Ovary (tissue), 3 donors: ENCODE measurements around the gene KRT80.

ENCODE experiments used
- CTCF ChIP-seq, 3 donors: fragments of 450-650 bp in 2 of 3; fragments of 200-600 bp in 1 of 3; IDR thresholded peaks; one replicate each; pipeline versions ENCODE4 v1.5.1 to v1.8.0; 2016 to 2022; ENCODE audit warnings: antibody characterized with exemption in 3 of 3, mild to moderate bottlenecking in 1 of 3
- EP300 ChIP-seq: sonication (generic); formaldehyde crosslinking; IDR thresholded peaks from one replicate; pipeline ENCODE4 v1.6.1; 2017; ENCODE audit warnings: antibody characterized with exemption
- POLR2A ChIP-seq: fragments of 450-650 bp; IDR thresholded peaks from one replicate; pipeline ENCODE4 v1.6.1; 2017; ENCODE audit warnings: antibody characterized with exemption, mild to moderate bottlenecking, moderate library complexity
- donor health status: DM: no; HTN: no; CAD: no.

DNA sequence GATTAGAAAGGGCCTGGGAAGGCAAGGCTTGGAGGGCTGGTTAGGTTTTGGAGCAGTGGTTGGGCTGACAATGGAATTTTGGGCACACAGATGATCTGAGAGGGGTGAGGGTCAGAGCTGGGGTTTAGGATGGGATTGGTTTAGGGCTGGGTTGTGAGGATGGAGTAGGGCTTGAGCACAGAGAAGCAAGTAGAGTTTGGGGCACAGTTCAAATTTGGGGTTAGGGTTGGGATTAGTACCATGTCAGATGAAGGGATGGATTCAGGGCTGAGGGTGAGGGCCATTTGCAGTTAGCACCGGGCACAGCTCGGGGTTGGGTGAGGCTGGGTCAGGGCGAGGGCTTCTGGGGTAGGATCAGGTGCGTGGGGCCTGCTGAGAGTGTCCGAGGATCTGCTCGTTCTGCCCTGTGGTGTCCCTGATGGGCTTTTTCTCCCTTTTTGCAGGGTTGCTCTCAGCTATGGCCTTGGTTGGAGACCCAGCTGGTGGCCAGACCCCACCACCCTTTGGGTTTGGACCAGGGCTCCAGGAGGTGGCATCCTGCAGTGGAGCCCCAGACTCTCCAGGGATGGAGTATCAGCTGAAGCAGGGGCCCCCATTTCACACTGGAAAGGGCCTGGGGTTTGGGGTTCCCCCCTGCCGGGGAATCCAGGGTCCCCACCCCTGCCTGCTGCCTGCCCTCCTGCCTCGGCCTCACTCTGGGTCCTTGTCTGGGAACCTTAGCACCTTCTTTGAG is 45.6 kb downstream of the KRT80 start:
- TF ChIP-seq CTCF (IDR thresholded peaks at IDR 0.05) (no peak), POLR2A (no peak), EP300 (no peak)
